Stomach (tissue), 9 donors: ENCODE results near the gene ZNF581. TPM values are rescaled to one million over a fixed set of nuclear protein-coding genes. Genes with fewer than 3 reads are reported as not detected.

ENCODE experiments used
- DNase-seq, 2 donors: peaks; one replicate each; pipeline versions ENCODE4 v3.0.0 to v3.0.0-alpha.2; 2013 to 2019
- H3K27ac ChIP-seq, 5 donors: fragments of 200-600 bp in 4 of 5; sonication (generic) in 4 of 5; one replicate each; pipeline ENCODE4 v1.5.1; 2013 to 2019; ENCODE audit warnings: mild to moderate bottlenecking in 1 of 5, moderate library complexity in 1 of 5
- H3K27me3 ChIP-seq, 3 donors: fragments of 200-600 bp; sonication (generic); one replicate each; pipeline ENCODE4 v1.5.1; 2017 to 2019; ENCODE audit warnings: mixed run types in 1 of 3
- H3K36me3 ChIP-seq, 4 donors: fragments of 200-600 bp; sonication (generic); 1 replicate in 3 of 4; 2 replicates in 1 of 4; pipeline ENCODE4 v1.5.1; 2016 to 2019
- H3K4me1 ChIP-seq, 4 donors: fragments of 200-600 bp; sonication (generic); one replicate each; pipeline ENCODE4 v1.5.1; 2016 to 2019
- H3K4me3 ChIP-seq, 4 donors: fragments of 200-600 bp; sonication (generic) in 3 of 4; one replicate each; pipeline ENCODE4 v1.5.1; 2016 to 2019; ENCODE audit warnings: mild to moderate bottlenecking in 1 of 4
- H3K9me3 ChIP-seq, 4 donors: fragments of 200-600 bp; sonication (generic); one replicate each; pipeline ENCODE4 v1.5.1; 2016 to 2019
- EP300 ChIP-seq: sonication (generic); formaldehyde crosslinking; IDR thresholded peaks from one replicate; pipeline ENCODE4 v1.6.1; 2017; ENCODE audit warnings: antibody characterized with exemption
- POLR2A ChIP-seq, 4 donors: fragments of 450-650 bp; IDR thresholded peaks; one replicate each; pipeline ENCODE4 v1.6.1; 2016; ENCODE audit warnings: antibody characterized with exemption in 4 of 4, control low read depth in 2 of 4, mild to moderate bottlenecking in 1 of 4, moderate library complexity in 1 of 4
- POLR2AphosphoS5 ChIP-seq, 3 donors: sonication (generic); formaldehyde crosslinking; IDR thresholded peaks; one replicate each; pipeline ENCODE4 v1.6.1; 2016; ENCODE audit warnings: antibody characterized with exemption in 3 of 3
- WGBS, 5 donors: extraction: QIAGEN DNeasy Blood & Tissue Kit in 3 of 5; methylation state at CpG; one replicate each; pipeline versions ENCODE4 v1.1.5 to v1.1.7; 2013 to 2018; 5-methylcytosine and 5-hydroxymethylcytosine counted together
- intact Hi-C: fragments of 100-400 bp; cut with DNase I; formaldehyde crosslinking; loops from one replicate; pipeline ENCODE4 v1.15.1; 2023; ENCODE audit warnings: low total_unique reads
- polyA plus RNA-seq, 3 donors: library from polyadenylated mRNA; stranded (reverse); fragments of 200-250 nt; gene quantifications; one replicate each; pipeline ENCODE4 v1.2.3, GENCODE V29; 2013
- total RNA-seq, 5 donors: library from RNA; depleted of rRNA; stranded (reverse); fragments of >200 nt; gene quantifications; one replicate each; pipeline versions ENCODE4 v1.1.0 to v1.2.3, GENCODE V29; 2014 to 2016
- TF ChIP-seq, protein P1 (sequence below), 7 experiments: fragments of 450-650 bp in 4 of 7; fragments of 200-600 bp in 3 of 7; sonication (generic) in 3 of 7; IDR thresholded peaks; one replicate each; pipeline ENCODE4 v1.5.1; 2016 to 2019; ENCODE audit warnings: antibody characterized with exemption in 7 of 7, control low read depth in 2 of 7, mild to moderate bottlenecking in 1 of 7
- donor health status: healthy with polysubstance abuse.
- donor health status: Bipolar disorder and iron deficiency.
- donor health status: healthy.

ZNF581 gene
- total and polyA plus RNA-seq, 8 donors: 2.2 to 27.8 (median 11.3) TPM

DNA sequence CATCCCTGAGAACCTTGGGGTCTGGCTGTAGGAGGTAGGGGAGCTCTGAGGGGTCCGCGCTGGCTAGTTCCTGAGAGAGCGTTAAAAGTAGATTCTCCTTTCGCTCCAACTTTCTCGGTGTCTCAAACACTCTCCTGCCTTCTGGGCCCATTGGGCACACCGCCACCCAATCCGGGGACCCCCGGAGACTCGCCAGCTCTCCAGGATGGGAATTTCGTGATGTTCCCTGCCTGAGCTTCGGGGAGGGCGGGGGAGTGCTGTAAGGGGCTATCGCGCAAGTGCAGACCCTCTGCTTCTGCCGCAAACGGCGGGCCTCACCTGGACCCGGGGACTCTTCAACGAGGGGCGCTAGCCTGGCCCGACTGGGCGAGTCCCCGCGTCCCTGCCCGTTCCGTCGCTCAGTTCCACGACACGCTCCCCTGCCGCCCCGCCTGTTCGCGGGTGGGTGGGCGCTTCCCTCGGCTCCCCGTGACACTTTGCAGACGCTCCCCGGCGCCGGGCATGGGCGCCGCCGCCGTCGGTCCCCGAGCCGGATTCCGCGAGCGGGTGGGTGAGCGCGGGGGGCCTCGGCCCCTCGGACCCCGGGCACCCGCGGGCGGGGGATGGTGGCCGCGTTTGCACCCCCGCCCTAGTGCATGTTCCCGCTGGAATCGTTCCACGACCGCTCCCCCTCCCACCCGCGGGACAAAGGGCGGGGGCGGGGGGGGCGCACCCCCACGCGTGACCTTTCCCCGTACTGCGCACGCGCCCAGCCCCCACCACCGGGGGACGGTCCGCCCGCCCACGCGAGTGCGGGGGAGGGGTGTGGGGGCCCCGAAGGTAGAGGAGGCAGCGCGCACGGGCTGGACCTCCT, 4.5 kb downstream of the ZNF581 start, which contains the start of gene CCDC106:
CCDC106 (plus strand) TSS at position 481 of the 853 bp plus-strand sequence. CDS start 835 bp downstream, outside the sequence.
- Histone ChIP-seq H3K27ac (peak within 1 kb of the TSS; percentile 79 to 91 (median 85)), H3K4me1 (peaks cover 32 to 68% (median 59%) of the 10 kb centered on the region in 4 donors), H3K9me3 (no peaks in the 10 kb centered on the region), H3K36me3 (peaks cover 11 to 44% (median 31%) of the 10 kb centered on the region in 4 donors), H3K27me3 (peaks cover 0 to under 1% (median 0%) of the 10 kb centered on the region in 3 donors), H3K4me3 (peak within 1 kb of the TSS; percentile 62 to 97 (median 86))
- peak; percentile 64 to 91 for DNase-seq
- TF ChIP-seq EP300: no peak
- TF ChIP-seq, protein P1, sequence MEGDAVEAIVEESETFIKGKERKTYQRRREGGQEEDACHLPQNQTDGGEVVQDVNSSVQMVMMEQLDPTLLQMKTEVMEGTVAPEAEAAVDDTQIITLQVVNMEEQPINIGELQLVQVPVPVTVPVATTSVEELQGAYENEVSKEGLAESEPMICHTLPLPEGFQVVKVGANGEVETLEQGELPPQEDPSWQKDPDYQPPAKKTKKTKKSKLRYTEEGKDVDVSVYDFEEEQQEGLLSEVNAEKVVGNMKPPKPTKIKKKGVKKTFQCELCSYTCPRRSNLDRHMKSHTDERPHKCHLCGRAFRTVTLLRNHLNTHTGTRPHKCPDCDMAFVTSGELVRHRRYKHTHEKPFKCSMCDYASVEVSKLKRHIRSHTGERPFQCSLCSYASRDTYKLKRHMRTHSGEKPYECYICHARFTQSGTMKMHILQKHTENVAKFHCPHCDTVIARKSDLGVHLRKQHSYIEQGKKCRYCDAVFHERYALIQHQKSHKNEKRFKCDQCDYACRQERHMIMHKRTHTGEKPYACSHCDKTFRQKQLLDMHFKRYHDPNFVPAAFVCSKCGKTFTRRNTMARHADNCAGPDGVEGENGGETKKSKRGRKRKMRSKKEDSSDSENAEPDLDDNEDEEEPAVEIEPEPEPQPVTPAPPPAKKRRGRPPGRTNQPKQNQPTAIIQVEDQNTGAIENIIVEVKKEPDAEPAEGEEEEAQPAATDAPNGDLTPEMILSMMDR (IDR thresholded peaks at IDR 0.05): no peak
- TF ChIP-seq POLR2A (IDR thresholded peaks at IDR 0.05): no peak
- peak in 2 of 3 donors; percentile 21 to 23 for TF ChIP-seq POLR2AphosphoS5 (IDR thresholded peaks at IDR 0.05)
- intact Hi-C loops: no loop called here
- 2 to 4% (median 2%) methylated on average over 11 to 87 of the region's 87 CpGs for WGBS, 5 donors

GRCh38 chr19:55648585-55649267, 5.3 kb downstream of the ZNF581 start:
- H3K4me1 ChIP-seq: peaks cover 33 to 69% (median 59%) of the 10 kb centered on the region in 4 donors
- H3K27me3 ChIP-seq: no peaks in the 10 kb centered on the region
- H3K4me3 ChIP-seq: peak overlapping the region; percentile 62 to 97 (median 86)
- H3K27ac ChIP-seq: peak overlapping the region; percentile 79 to 91 (median 85)
- no peak for TF ChIP-seq EP300
- no peak for TF ChIP-seq POLR2A (IDR thresholded peaks at IDR 0.05)
- no peak for TF ChIP-seq POLR2AphosphoS5 (IDR thresholded peaks at IDR 0.05)
- TF ChIP-seq, protein P1 (IDR thresholded peaks at IDR 0.05): no peak
- no peaks in the 10 kb centered on the region for H3K9me3 ChIP-seq
- DNase-seq: no peak
- H3K36me3 ChIP-seq: peaks cover 11 to 44% (median 31%) of the 10 kb centered on the region in 4 donors
- intact Hi-C loops: no loop called here
- WGBS, 5 donors: 27 to 37% (median 30%) methylated on average over 21 to 25 of the region's 25 CpGs

- Histone ChIP-seq H3K4me3 (peak overlapping the region; percentile 62 to 97 (median 86)), H3K36me3 (peaks cover 10 to 44% (median 30%) of the 10 kb centered on the region in 4 donors), H3K27me3 (no peaks in the 10 kb centered on the region), H3K27ac (peak overlapping the region in 3 of 5 donors; percentile 85 to 91 (median 86)), H3K4me1 (peaks cover 27 to 62% (median 52%) of the 10 kb centered on the region in 4 donors), H3K9me3 (no peaks in the 10 kb centered on the region)
- no peak for DNase-seq
- intact Hi-C loops: no loop called here
- 82 to 90% (median 83%) methylated on average over 11 to 17 of the region's 17 CpGs for WGBS, 5 donors
- no peak for TF ChIP-seq POLR2AphosphoS5 (IDR thresholded peaks at IDR 0.05)
- TF ChIP-seq EP300: no peak
- no peak for TF ChIP-seq POLR2A (IDR thresholded peaks at IDR 0.05)
- TF ChIP-seq, protein P1 (IDR thresholded peaks at IDR 0.05): no peak
These were observed 6.0 kb downstream of the ZNF581 start for GRCh38 chr19:55649268-55650125.
